Panc1 (cell line): ENCODE data around the gene NAT16. TPM values are rescaled to one million over a fixed set of nuclear protein-coding genes. Genes with fewer than 3 reads are reported as not detected.

Source experiments
- ATAC-seq: fragments of 200-7000 bp; cut with Tn5 transposase; 2 replicates; pipeline ENCODE4 v1.9.1; 2020; ENCODE audit warnings: mild to moderate bottlenecking, moderate library complexity
- BruUV-seq: library from RNA; stranded (reverse); fragments of 400-500 nt; replicated peaks from 2 replicates; lab custom pipeline; 2021; lab: Mats Ljungman, UMichigan
- CTCF ChIA-PET: fragments of 300-600 bp; sonication (Branson Sonifier 250); formaldehyde crosslinking; loops from one replicate; lab custom pipeline; 2022; ENCODE audit warnings: antibody characterized with exemption; lab: Charles Lee
- POLR2A ChIA-PET: fragments of 300-600 bp; sonication (Branson Sonifier 250); formaldehyde crosslinking; loops from one replicate; lab custom pipeline; 2022; ENCODE audit warnings: antibody characterized with exemption; lab: Charles Lee
- DNase-seq: peaks from one replicate; pipeline ENCODE4 v3.0.0-alpha.2; 2010; ENCODE audit warnings: low read depth, low spot score
- H3K27ac ChIP-seq: 2 replicates; pipeline ENCODE4 v1.5.1; 2011; ENCODE audit warnings: mild to moderate bottlenecking, low read length, inconsistent platforms
- H3K27me3 ChIP-seq: fragments of 200-500 bp; sonication (Bioruptor generic); 2 replicates; pipeline ENCODE4 v1.6.0; 2014; ENCODE audit warnings: low read length, inconsistent platforms; ENCODE audit not compliant: control insufficient read depth, insufficient read depth
- H3K36me3 ChIP-seq: fragments of 200-500 bp; sonication (Bioruptor generic); 2 replicates; pipeline ENCODE4 v1.5.1; 2014; ENCODE audit warnings: inconsistent platforms, mild to moderate bottlenecking, low read length, moderate library complexity; ENCODE audit not compliant: control insufficient read depth, insufficient read depth
- H3K4me1 ChIP-seq: 2 replicates; pipeline ENCODE4 v1.5.1; 2011; ENCODE audit warnings: inconsistent platforms, mild to moderate bottlenecking, low read length, moderate library complexity; ENCODE audit not compliant: control insufficient read depth, insufficient read depth
- H3K4me3 ChIP-seq, 2 experiments: 2 replicates each; pipeline ENCODE4 v1.5.1; 2011 to 2012; ENCODE audit warnings: low read depth in 2 of 2, low read length in 2 of 2, mild to moderate bottlenecking in 2 of 2, inconsistent platforms in 1 of 2, moderate library complexity in 1 of 2
- H3K9me3 ChIP-seq: fragments of 200-500 bp; sonication (Bioruptor generic); 2 replicates; pipeline ENCODE4 v1.5.1; 2014; ENCODE audit warnings: low read depth, mild to moderate bottlenecking, inconsistent platforms, low read length, moderate library complexity; ENCODE audit not compliant: control insufficient read depth, insufficient read depth
- POLR2AphosphoS5 ChIP-seq: IDR thresholded peaks from 2 replicates; pipeline ENCODE4 v1.6.1; 2012; ENCODE audit warnings: mild to moderate bottlenecking, low read depth, low read length, moderate library complexity
- SIN3A ChIP-seq: IDR thresholded peaks from 2 replicates; pipeline ENCODE4 v1.6.1; 2012; ENCODE audit warnings: low read depth, mild to moderate bottlenecking, low read length, moderate library complexity, borderline replicate concordance; ENCODE audit not compliant: insufficient read depth
- TCF7L2 ChIP-seq: IDR thresholded peaks from 2 replicates; pipeline ENCODE4 v1.6.1; 2011; ENCODE audit warnings: mild to moderate bottlenecking, low read depth, low read length, inconsistent platforms
- in situ Hi-C: cut with HindIII; loops from 2 replicates; pipeline ENCODE4 v1.10.0; 2016; ENCODE audit warnings: low sequenced_read_pairs, low pct_unique_long_range_greater_than_20kb
- intact Hi-C: fragments of 100-400 bp; cut with micrococcal nuclease; formaldehyde crosslinking; loops from one replicate; pipeline ENCODE4 v1.10.0; 2022; ENCODE audit not compliant: unreplicated experiment
- total RNA-seq: library from RNA; stranded (reverse); gene quantifications from one replicate; pipeline ENCODE4 v1.2.1, GENCODE V29; 2021; ENCODE audit not compliant: unreplicated experiment
- TF ChIP-seq, protein P1 (sequence below), 2 experiments: IDR thresholded peaks; 2 replicates each; pipeline ENCODE4 v1.6.1; 2011 to 2012; ENCODE audit warnings: low read depth in 2 of 2, control low read depth in 1 of 2, low read length in 1 of 2, mild to moderate bottlenecking in 1 of 2, moderate library complexity in 1 of 2; ENCODE audit not compliant: insufficient read depth in 1 of 2
- TF ChIP-seq, protein P2 (sequence below): fragments of 450-650 bp; IDR thresholded peaks from 2 replicates; pipeline ENCODE4 v1.5.1; 2017; ENCODE audit warnings: mild to moderate bottlenecking

Gene NAT16
- total RNA-seq, 1 experiment from 2014 or later: 0.15 TPM

DNA sequence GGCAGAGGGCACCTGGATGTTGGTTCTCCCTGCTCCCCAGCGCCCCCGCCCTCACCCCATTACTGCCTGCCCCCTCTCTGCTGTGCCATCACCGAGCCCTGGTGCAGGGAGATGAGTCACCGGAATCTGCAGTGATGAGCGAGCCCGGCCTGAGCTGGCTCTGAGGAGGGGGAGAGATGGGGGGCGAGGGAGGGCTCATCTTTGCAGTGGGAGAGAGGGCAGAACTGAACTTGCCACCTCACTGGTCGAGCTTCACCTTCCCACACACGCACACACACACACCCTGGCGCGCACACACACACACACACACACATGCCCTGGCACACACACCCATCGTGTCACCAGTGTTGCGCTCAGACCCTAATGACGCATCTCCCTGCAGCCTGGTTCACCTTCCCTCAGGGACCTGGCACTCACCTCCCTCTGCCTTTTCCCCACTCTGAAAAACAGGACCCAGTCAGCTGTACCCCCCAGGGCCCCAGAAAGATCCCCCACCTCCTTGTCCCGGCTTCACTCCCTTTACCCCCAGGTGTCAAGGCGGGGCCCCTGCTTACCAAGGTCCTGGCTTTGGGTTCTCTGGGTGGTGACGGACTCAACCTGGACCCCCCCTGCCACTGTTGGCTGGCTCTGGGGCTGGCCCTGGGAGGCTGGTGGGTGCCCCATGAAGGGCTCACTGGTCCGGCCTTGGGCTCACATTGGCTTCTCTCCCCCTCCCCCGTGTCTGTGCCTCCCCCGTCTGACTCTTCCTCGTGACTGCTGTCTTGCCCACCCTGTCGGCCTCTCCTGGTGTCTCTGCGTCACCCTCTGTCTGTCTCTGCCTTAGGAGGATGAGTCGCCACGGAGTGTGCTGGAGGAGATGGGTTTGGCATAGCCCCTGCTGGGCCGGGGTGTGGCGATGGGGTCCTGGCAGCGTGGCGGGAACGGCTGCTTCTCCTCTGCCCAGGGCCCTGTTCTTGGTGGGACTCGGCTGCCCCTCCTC is 20.1 kb downstream of the NAT16 start:
- Histone ChIP-seq H3K4me3 (no peak overlapping the region), H3K36me3 (no peaks in the 10 kb centered on the region; the same call in none of the 2 replicates), H3K4me1 (peaks cover 43% of the 10 kb centered on the region), H3K9me3 (no peaks in the 10 kb centered on the region), H3K27ac (no peak overlapping the region), H3K27me3 (no peaks in the 10 kb centered on the region)
- TF ChIP-seq SIN3A (no peak), TCF7L2 (no peak), POLR2AphosphoS5 (no peak)
- TF ChIP-seq, protein P1, sequence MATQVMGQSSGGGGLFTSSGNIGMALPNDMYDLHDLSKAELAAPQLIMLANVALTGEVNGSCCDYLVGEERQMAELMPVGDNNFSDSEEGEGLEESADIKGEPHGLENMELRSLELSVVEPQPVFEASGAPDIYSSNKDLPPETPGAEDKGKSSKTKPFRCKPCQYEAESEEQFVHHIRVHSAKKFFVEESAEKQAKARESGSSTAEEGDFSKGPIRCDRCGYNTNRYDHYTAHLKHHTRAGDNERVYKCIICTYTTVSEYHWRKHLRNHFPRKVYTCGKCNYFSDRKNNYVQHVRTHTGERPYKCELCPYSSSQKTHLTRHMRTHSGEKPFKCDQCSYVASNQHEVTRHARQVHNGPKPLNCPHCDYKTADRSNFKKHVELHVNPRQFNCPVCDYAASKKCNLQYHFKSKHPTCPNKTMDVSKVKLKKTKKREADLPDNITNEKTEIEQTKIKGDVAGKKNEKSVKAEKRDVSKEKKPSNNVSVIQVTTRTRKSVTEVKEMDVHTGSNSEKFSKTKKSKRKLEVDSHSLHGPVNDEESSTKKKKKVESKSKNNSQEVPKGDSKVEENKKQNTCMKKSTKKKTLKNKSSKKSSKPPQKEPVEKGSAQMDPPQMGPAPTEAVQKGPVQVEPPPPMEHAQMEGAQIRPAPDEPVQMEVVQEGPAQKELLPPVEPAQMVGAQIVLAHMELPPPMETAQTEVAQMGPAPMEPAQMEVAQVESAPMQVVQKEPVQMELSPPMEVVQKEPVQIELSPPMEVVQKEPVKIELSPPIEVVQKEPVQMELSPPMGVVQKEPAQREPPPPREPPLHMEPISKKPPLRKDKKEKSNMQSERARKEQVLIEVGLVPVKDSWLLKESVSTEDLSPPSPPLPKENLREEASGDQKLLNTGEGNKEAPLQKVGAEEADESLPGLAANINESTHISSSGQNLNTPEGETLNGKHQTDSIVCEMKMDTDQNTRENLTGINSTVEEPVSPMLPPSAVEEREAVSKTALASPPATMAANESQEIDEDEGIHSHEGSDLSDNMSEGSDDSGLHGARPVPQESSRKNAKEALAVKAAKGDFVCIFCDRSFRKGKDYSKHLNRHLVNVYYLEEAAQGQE (IDR thresholded peaks at IDR 0.05; ENCODE audit: insufficient read depth in 1 of 2, low read depth in 2 of 2, low read length in 1 of 2): no peak
- TF ChIP-seq, protein P2, sequence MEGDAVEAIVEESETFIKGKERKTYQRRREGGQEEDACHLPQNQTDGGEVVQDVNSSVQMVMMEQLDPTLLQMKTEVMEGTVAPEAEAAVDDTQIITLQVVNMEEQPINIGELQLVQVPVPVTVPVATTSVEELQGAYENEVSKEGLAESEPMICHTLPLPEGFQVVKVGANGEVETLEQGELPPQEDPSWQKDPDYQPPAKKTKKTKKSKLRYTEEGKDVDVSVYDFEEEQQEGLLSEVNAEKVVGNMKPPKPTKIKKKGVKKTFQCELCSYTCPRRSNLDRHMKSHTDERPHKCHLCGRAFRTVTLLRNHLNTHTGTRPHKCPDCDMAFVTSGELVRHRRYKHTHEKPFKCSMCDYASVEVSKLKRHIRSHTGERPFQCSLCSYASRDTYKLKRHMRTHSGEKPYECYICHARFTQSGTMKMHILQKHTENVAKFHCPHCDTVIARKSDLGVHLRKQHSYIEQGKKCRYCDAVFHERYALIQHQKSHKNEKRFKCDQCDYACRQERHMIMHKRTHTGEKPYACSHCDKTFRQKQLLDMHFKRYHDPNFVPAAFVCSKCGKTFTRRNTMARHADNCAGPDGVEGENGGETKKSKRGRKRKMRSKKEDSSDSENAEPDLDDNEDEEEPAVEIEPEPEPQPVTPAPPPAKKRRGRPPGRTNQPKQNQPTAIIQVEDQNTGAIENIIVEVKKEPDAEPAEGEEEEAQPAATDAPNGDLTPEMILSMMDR: no peak
- intact Hi-C loops: no loop called here
- ATAC-seq (no peak), DNase-seq (no peak)
- POLR2A ChIA-PET: interaction anchor here (0.6 kb wide), 1 partner anchor 203 kb away, joined by 8 read pairs; no protein-coding TSS in a partner anchor
- BruUV-seq: no TSS peak
- CTCF ChIA-PET: interaction anchor here (0.6 kb wide), 2 partner anchors 16 to 35 kb away, joined by 7 to 17 read pairs; no protein-coding TSS in a partner anchor
- in situ Hi-C loops: no loop called here

DNA sequence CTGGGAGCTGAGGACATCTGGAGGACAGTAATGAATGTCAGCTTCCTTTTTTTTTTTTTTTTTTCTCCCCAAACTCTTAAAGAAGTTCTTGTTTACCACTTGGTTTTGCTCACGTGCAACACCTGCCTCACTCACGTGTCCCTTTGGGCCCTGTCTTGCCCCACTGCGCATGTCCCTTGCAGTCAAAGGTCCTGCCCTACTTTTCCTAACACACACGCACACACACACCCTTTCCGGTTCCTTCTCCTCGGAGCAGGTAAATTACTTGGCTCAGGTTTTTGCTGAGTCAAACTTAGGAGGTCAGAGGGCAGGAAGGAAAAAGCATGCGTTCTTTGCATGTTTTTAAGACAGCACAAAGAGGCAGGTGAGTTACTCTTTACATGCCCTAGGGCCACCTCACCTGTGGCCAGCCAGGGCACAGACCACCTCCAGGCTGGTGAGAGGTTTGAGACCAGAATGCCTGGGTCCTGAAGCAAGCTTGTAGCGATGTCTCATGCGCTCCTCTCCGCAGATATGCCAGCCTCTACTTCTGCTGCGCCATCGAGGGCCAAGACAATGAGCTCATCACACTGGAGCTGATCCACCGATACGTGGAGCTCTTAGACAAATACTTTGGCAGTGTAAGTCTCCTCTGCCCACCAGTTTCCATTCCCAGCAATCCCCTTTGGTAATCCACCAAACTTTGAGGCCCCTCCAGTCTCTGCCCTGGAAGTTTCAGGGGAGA is 23.1 kb downstream of the NAT16 start:
- no TSS peak for BruUV-seq
- POLR2A ChIA-PET: interaction anchor here (0.6 kb wide), 2 partner anchors 9 to 270 kb away, joined by 3 to 4 read pairs; no protein-coding TSS in a partner anchor
- intact Hi-C loops: no loop called here

More for the DNA sequence above, 23.1 kb downstream of the NAT16 start:
- Histone ChIP-seq H3K27ac (no peak overlapping the region), H3K9me3 (no peaks in the 10 kb centered on the region), H3K4me1 (peaks cover 32% of the 10 kb centered on the region), H3K27me3 (no peaks in the 10 kb centered on the region), H3K4me3 (no peak overlapping the region), H3K36me3 (no peaks in the 10 kb centered on the region; the same call in none of the 2 replicates)
- CTCF ChIA-PET: interaction anchor here (0.6 to 2.7 kb wide), 5 partner anchors 13 to 55 kb away, joined by 3 to 26 read pairs (median 5); no protein-coding TSS in a partner anchor
- no peak for DNase-seq
- TF ChIP-seq TCF7L2: no peak
- TF ChIP-seq SIN3A: no peak
- TF ChIP-seq, protein P1 (IDR thresholded peaks at IDR 0.05; ENCODE audit: insufficient read depth in 1 of 2, low read depth in 2 of 2, low read length in 1 of 2): no peak
- no peak for TF ChIP-seq POLR2AphosphoS5
- TF ChIP-seq, protein P2: no peak
- in situ Hi-C loops: no loop called here
- ATAC-seq: no peak
